ENCODE data around the gene PNPLA1. TPM values are rescaled to one million over a fixed set of nuclear protein-coding genes. Genes with fewer than 3 reads are reported as not detected.

Gene PNPLA1
- total RNA-seq, 1 donor from 2014 or later = not detected

DNA sequence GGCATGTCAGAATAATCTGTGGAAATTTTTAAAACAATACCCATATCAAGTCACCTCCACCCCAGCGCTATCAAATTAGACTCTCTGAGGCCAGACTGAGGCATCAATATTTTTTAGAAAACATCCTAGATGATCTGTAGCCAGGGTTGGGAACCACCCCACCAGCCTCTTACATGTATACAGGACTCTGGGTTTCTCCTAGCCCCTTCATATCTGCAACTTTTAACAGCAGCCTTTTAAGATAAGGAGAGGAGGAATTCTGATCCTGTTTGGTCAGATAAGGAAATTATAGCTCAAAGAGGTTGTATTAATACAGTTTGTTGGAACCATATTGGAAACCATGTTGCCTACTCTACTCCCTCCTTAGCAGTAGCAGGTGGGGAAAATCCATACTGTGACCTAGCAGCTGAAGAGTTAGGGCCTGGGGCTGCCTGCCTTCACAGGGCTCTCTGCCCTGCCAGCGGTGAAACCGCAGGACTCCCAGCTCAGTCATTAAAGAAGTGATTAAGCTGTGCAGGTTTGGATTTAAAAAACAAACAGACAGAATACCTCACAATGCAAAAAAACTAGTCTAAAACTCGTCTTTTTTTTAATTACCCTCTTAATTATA is 43.3 kb upstream of the PNPLA1 start:
- peaks cover 17% of the 10 kb centered on the region for H4K20me1 ChIP-seq (ENCODE audit: low read depth)
- H3K9ac ChIP-seq = no peak overlapping the region
- H2AFZ ChIP-seq (replicated peaks) = no peak overlapping the region
- H3K4me1 Mint-ChIP-seq = no peaks in the 10 kb centered on the region
- no peaks in the 10 kb centered on the region for H3K9me3 Mint-ChIP-seq
- no peaks in the 10 kb centered on the region for H3K9me3 ChIP-seq (ENCODE audit: low read depth)
- H3K36me3 Mint-ChIP-seq = peaks cover 33% of the 10 kb centered on the region
- no peaks in the 10 kb centered on the region for H3K4me1 ChIP-seq
- no peak overlapping the region for H3K27ac ChIP-seq
- peaks cover 11% of the 10 kb centered on the region for H3K36me3 ChIP-seq
- no peak overlapping the region for H3K27ac Mint-ChIP-seq
- no peaks in the 10 kb centered on the region for H3F3A ChIP-seq (ENCODE audit: low read depth)
- DNase-seq (ENCODE audit: low spot score) = no peak
- TF ChIP-seq EZH2 (IDR thresholded peaks at IDR 0.05) (no peak), EZH2phosphoT487 (IDR thresholded peaks at IDR 0.05) (no peak)
- TF ChIP-seq, protein P1, sequence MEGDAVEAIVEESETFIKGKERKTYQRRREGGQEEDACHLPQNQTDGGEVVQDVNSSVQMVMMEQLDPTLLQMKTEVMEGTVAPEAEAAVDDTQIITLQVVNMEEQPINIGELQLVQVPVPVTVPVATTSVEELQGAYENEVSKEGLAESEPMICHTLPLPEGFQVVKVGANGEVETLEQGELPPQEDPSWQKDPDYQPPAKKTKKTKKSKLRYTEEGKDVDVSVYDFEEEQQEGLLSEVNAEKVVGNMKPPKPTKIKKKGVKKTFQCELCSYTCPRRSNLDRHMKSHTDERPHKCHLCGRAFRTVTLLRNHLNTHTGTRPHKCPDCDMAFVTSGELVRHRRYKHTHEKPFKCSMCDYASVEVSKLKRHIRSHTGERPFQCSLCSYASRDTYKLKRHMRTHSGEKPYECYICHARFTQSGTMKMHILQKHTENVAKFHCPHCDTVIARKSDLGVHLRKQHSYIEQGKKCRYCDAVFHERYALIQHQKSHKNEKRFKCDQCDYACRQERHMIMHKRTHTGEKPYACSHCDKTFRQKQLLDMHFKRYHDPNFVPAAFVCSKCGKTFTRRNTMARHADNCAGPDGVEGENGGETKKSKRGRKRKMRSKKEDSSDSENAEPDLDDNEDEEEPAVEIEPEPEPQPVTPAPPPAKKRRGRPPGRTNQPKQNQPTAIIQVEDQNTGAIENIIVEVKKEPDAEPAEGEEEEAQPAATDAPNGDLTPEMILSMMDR (IDR thresholded peaks at IDR 0.05) = no peak
- H3K27me3 Mint-ChIP-seq (ENCODE audit: insufficient read depth, low read depth) = peaks cover 3% of the 10 kb centered on the region
- no peak overlapping the region for H3K4me2 ChIP-seq
- H3K4me3 ChIP-seq = no peak overlapping the region
- no peak overlapping the region for H3K4me3 Mint-ChIP-seq
- no peaks in the 10 kb centered on the region for H3K79me2 ChIP-seq (ENCODE audit: low read depth)
- no peaks in the 10 kb centered on the region for H3K27me3 ChIP-seq

DNA sequence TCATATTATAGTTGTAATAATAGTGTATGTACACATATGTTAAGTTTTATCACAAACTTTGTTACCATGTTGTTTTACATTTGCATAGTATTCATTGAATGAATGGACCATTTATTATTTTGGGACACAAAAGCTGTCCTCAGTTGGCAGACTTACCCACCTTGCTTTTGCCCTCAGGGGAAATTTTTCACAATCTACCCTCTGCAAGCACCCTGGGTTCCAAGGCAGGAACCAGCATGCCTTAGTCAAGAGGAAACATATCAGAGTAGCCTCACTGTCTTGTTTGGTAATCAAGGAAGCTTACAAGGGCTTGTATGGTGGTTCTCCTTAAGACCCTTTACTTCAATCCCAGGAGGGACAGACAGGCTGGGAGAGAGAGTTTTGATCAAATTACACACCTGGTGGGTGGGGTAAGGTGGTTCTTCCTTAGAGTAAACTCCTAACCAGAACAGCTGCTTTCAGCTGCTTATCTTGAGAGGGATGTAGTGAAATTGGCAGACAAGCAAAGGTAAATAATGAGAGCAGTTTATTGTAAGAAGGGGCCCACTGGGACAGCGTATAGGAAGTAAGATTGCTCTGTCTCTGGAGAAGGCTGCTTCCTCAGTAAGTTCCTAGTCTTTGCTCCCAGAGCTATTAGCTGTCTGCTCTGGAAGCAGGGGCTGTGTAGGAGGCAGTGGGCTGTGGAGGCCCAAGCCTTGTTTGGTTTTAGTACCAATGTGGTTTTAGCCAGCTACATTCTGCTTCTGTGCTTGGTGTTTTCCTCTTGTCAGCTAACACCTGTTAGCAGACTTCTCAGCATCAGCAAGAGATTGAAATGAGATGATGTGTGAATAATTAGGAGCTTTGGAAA is 42.3 kb upstream of the PNPLA1 start:
- H3K36me3 Mint-ChIP-seq = peaks cover 36% of the 10 kb centered on the region
- no peak for DNase-seq (ENCODE audit: low spot score)
- H3K27me3 ChIP-seq = no peaks in the 10 kb centered on the region
- no peaks in the 10 kb centered on the region for H3K4me1 ChIP-seq
- no peaks in the 10 kb centered on the region for H3K9me3 Mint-ChIP-seq
- H3K27me3 Mint-ChIP-seq (ENCODE audit: insufficient read depth, low read depth) = peaks cover 3% of the 10 kb centered on the region
- H3K4me3 ChIP-seq = no peak overlapping the region
- no peak overlapping the region for H3K4me2 ChIP-seq
- H3K36me3 ChIP-seq = peaks cover 11% of the 10 kb centered on the region
- TF ChIP-seq, protein P1 (IDR thresholded peaks at IDR 0.05) = no peak
- TF ChIP-seq EZH2 (IDR thresholded peaks at IDR 0.05) = no peak
- no peak for TF ChIP-seq EZH2phosphoT487 (IDR thresholded peaks at IDR 0.05)
- H3F3A ChIP-seq (ENCODE audit: low read depth) = no peaks in the 10 kb centered on the region
- H3K4me1 Mint-ChIP-seq = no peaks in the 10 kb centered on the region
- peaks cover 17% of the 10 kb centered on the region for H4K20me1 ChIP-seq (ENCODE audit: low read depth)
- no peak overlapping the region for H3K27ac ChIP-seq
- H3K27ac Mint-ChIP-seq = no peak overlapping the region
- H3K9ac ChIP-seq = no peak overlapping the region
- H3K79me2 ChIP-seq (ENCODE audit: low read depth) = no peaks in the 10 kb centered on the region
- no peak overlapping the region for H3K4me3 Mint-ChIP-seq
- H3K9me3 ChIP-seq (ENCODE audit: low read depth) = no peaks in the 10 kb centered on the region
- no peak overlapping the region for H2AFZ ChIP-seq (replicated peaks)

DNA sequence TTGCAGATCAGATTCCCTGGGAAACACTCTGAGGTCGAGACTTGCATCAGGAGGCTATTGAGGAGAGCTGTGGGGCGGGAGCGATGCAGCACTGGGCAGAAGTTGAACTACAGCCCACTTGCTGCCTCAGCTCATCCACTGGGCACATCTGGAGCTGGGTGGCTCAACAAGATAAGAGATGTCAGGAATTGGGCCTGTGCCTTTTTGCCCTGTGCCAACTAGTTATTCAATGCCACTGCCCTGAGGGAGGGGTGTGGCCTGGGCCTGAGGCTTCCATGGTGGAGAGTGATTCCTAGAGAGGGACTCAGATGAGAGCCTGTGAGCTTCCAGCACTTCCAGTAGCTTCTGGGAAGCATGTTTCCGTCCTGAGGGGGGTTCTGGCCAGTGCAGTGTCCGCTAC is 40.6 kb upstream of the PNPLA1 start:
- Histone ChIP-seq H3K4me3 (no peak overlapping the region), H3K27me3 (no peaks in the 10 kb centered on the region), H4K20me1 (ENCODE audit: low read depth) (peaks cover 16% of the 10 kb centered on the region), H3K4me2 (no peak overlapping the region), H3K9me3 (ENCODE audit: low read depth) (no peaks in the 10 kb centered on the region), H3K27ac (no peak overlapping the region), H3F3A (ENCODE audit: low read depth) (no peaks in the 10 kb centered on the region), H3K9ac (no peak overlapping the region), H3K4me1 (no peaks in the 10 kb centered on the region), H3K79me2 (ENCODE audit: low read depth) (no peaks in the 10 kb centered on the region), H3K36me3 (peaks cover 4% of the 10 kb centered on the region), H2AFZ (replicated peaks) (no peak overlapping the region)
- TF ChIP-seq, protein P1 (IDR thresholded peaks at IDR 0.05) = no peak
- TF ChIP-seq EZH2phosphoT487 (IDR thresholded peaks at IDR 0.05) (no peak), EZH2 (IDR thresholded peaks at IDR 0.05) (no peak)
- no peak for DNase-seq (ENCODE audit: low spot score)
- Mint-ChIP-seq H3K27ac (no peak overlapping the region), H3K36me3 (peaks cover 32% of the 10 kb centered on the region), H3K4me3 (no peak overlapping the region), H3K27me3 (ENCODE audit: insufficient read depth, low read depth) (peaks cover 2% of the 10 kb centered on the region), H3K4me1 (no peaks in the 10 kb centered on the region), H3K9me3 (no peaks in the 10 kb centered on the region)

Measured in neural progenitor cell (in vitro differentiated cells).